Measurements from ENCODE around the gene RNF223.

- TF ChIP-seq JUND (IDR thresholded peaks at IDR 0.05) (no peak), CTCF (IDR thresholded peaks at IDR 0.05; ENCODE audit: low read depth, low read length, missing input control) (no peak), MAX (IDR thresholded peaks at IDR 0.05) (no peak), GABPA (IDR thresholded peaks at IDR 0.05 in 1 of 2, conservative IDR thresholded peaks at IDR 0.05 in 1 of 2) (no peak)
Measured at GRCh38 chr1:1051127-1051810, 22.8 kb downstream of the RNF223 start.

All from liver (tissue), 3 donors.